ENCODE results near the gene KEAP1.

The KEAP1 gene

GRCh38 chr19:10442698-10443097 lies 60.5 kb downstream of the KEAP1 start:
- no peak for DNase-seq

- DNase-seq, result no peak
These were observed 63.6 kb downstream of the KEAP1 start for GRCh38 chr19:10439588-10439987.
